Esophagus mucosa (tissue), 1 donor: ENCODE results near the gene CLSTN1. TPM values are rescaled to one million over a fixed set of nuclear protein-coding genes. Genes with fewer than 3 reads are reported as not detected.

Experiments
- ATAC-seq: fragments of 200-7000 bp; cut with Tn5 transposase; one replicate; pipeline ENCODE4 v1.9.1; 2020
- total RNA-seq: library from RNA; stranded (reverse); gene quantifications from one replicate; pipeline ENCODE4 v1.2.4, GENCODE V29; 2023
- donor health status: DM: yes; HTN: yes; CAD: no.

CLSTN1 gene
- total RNA-seq, 1 donor from 2014 or later: 121 TPM

DNA sequence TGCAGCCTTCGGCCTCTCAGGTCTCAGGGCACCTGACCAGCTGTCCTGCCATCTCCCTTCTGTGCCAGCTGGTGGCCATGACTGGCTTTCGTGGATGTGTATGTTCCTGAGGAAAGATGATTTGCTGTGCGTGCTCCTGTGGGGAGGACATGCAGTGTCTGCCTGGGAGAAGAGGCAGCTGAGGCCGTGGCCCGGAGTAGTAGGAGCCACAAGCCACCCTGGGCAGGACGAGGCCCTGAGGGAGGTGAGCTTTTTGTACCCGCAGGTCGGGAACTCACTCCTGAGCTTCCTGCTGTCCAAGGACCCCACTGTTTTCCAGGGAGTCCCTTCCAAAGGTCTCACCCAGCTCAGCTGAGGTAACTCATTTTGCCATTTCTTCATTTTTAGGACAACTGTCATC, 113.7 kb downstream of the CLSTN1 start:
- ATAC-seq: no peak

DNA sequence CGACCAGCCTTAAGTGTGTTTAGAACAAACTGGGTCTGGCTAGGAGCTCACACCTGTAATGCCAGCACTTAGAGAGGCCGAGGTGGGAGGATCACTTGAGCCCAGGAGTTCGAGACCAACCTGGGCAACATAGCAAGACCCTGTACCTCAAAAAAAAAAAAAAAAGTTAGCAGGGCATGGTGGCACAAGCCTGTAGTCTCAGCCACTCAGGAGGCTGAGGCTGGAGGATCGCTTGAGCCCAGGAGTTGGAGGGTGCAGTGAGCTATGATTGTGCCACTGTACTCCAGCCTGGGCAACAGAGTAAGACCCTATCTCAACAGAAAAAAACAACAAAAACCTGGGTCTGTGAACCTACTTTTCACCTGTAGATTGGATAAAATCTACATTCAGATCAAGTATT, 117.6 kb downstream of the CLSTN1 start:
- ATAC-seq: no peak

DNA sequence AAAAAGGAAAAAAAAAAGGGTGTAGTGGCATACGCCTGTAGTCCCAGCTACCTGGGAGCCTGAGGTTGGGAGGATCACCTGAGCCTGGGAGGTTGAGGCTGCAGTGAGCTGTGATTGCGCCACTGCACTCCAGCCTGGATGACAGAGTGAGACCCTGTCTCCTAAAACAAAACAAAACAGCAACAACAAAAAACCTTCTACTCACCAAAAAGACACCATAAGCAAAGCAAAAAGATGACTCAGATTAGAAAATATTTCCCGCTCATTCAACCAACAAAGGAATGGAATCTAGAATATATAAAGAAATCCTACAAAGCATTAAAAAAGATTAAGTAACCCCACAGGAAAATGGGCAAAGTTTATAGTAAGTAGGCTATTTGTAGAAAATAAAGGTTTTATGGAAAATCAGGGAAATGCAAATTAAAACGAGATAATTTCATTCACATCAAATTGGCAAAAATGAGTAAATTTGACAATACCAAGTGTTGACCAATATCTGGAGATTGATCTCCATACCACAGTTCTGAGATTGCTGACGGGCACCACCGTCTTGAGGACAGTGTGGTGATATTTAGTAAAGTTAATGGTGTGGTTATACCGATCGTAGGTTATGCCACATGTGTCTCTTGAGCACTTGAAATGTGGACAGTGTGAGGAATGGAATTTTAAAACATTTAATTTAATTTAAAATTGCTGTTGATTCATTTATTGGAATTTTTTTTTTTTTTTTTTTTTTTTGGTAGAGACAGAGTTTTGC, 118.2 kb downstream of the CLSTN1 start:
- ATAC-seq: no peak

DNA sequence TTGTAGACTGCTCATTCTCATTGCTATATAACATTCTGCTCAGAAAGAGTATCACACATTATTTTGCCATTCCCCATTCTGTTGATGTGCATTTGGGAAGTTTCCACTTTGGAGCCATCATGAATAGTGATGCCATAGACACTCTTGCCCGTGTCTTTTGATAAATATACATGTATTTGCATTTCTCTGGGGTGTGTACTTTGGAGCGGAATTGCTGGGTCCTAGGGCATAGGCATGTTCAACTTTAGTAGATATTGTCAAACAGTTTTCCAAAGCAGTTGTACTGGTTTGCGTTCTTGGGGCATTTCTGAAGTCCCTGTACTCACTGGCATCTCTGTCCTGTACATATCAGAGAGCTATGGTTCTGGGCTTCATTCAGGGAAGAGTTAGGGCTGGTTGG, 120.1 kb downstream of the CLSTN1 start:
- ATAC-seq: no peak

DNA sequence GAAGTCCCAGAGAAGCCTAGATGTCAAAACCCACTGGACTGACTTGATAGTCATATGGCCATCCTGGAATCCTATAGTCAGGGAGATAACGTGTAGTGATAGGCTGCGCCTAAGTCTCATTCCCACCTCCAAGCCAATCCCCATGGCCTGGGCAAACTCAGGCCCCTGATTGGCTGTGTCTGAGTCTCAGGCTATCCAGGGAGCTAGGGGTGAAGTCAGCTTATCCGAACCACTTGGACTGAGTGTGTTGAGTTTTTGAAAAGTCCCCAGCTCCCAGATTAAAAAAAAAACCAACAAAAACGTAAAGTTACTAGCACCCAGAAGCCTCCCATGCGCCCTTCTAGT, 120.6 kb downstream of the CLSTN1 start:
- ATAC-seq: no peak

DNA sequence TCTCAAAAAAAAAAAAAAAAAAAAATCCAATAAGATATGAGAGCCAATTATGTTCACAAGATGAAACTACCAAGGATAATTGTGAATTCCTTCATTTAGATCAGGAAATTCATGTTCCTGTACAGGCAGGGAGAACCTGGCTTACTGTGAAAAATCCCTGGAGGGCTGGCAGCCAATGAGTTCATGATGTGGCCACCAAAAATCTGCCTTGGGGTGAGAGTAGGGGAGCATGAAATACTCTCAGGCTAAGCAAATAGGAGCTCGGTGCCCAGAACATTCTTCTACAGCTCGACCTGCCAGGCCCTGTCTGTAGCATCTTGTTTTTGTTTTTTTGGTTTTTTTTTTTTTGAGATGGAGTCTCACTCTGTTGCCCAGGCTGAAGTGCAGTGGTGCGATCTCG, 122.1 kb downstream of the CLSTN1 start:
- ATAC-seq: peak; percentile 49

DNA sequence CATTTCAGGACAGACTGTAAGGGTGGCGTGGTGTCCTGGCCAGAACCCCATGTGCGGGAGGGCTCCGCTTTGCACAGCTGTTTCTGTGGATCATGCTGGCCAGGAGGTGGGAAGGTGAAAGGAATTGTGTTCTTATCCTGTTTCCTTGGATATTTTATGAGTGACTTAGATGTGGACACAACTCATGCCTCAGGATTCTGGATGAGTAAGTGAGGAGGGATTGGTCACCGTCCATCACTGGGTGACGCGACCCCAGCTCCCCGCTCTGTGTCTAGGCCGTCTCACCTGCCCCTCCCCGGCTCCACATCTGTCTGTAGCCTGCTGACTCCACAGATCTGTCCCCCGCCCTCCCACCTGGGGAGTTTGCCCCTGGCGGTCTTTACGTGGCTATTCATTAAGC, 123.4 kb downstream of the CLSTN1 start:
- peak; percentile 36 for ATAC-seq

DNA sequence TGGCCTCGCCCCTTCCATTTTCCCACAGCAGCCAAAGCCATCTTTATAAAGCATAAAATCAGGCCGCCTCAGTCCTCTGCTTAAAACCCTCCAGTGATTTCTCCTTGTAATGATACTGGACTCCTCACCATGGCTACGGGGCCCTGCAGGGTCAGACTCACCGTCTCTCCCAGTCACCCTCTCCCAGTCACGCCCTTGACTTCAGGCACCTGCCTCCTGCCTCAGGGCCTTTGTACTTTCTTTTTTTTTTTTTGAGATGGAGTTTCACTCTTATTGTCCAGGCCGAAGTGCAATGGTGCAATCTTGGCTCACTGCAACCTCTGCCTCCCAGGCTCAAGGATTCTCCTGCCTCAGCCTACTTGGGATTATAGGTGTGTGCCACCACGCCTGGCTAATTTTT, 124.4 kb downstream of the CLSTN1 start:
- peak; percentile 63 for ATAC-seq

DNA sequence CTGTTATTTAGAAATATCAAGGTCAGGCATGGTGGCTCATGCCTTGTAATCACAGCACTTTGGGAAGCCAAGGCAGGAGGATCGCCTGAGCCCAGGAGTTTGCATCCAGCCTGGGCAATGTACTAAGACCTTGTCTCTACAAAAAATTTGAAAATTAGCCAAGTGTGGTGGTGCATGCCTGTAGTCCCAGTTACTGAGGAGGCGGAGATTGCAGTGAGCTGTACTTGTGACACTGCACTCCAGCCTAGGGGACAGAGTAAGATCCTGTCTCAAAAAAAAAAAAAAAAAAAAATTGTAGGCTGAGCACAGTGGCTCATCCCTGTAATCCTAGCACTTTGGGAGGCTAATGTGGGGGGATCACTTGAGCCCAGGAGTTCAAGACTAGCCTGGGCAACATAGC, 127.0 kb downstream of the CLSTN1 start:
- no peak for ATAC-seq

DNA sequence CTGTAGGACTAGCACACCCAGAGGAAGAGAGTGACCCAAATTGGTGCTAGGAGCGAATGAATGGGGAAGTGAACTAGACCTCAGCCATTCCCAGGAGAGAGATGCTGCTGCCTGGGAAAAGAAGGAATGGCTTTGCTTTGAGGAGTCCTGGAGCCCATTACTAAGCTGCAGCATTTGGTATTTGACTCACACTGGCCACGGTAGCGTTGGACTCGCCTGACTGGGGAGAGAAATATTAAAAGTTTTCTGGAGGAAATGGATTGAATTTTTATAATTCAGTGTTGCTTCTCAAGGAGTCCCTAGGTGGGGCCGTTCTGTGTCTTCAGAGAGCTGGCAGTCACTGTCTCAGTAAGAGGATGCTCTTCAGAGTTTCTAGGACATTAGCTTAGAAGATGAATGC, 132.1 kb downstream of the CLSTN1 start:
- ATAC-seq: no peak

DNA sequence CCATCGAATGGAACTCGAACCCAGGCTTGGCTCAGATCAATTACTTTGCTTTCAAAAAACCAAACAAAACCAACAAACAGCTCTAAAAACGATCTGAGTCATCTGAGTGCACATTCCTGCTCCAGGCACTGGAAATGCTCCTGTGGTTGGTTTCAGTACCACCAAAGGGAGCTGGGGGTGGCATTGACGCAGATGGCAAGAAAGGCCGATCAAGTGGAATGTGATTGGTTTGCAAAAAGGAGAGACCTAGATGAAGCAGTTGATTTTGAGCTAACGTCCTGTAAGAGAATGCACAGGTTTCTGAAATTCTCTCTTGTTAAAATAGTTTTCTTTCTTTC, 132.7 kb downstream of the CLSTN1 start:
- ATAC-seq: no peak

DNA sequence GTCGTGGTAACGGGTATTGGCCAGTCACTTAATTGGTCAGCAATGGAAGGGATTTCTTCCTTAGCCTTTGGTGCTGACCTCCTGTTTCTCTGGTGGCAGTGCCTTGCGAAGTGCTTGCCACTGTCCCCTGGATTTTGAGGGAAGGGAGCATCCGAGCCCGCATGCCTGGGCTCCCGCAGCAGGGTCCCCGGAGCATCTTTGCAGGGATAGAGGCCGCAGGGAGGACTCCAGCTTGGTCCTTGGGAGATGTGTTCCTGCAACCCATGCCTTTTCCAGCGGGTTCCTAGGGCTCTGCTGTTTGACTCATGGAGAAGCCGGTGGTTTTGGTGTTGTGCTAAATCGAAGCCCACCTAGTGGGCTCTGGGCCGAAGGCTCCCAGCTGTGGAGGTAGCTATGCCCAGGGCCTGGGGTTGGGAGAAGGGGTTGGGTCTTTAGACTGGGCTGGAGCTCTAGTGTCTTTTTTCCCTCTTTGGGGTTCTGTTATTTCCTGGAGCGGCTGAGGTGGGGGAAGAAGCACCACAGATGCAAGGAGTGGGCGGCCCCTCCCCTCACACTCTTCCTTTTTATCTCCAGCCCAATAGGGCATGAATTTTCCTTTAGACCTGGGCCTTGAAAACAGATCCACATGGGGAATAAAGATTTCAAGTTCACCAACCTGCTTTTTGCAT, 133.2 kb downstream of the CLSTN1 start:
- ATAC-seq: no peak

DNA sequence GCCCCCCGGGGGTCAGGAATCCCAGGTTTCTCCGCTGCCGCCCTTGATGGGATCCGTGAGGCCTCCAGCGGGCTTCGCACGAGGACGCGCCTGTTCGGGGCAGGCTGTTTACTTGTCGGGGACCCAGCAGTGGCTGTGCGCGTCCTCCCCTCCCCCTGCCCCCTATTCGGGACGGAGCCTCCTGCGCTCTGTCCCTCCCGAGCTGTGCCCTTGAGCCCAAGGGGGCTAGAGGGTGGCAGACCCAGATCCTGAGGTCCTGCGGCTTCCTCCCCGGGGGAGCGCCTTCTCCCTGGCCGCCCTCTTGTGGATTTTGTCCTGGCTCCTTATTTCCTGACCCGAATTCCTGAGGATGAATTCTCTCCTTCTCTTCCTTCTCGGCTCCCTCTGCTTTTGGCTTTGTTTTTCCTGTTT, 133.8 kb downstream of the CLSTN1 start:
- ATAC-seq: peak; percentile 19

DNA sequence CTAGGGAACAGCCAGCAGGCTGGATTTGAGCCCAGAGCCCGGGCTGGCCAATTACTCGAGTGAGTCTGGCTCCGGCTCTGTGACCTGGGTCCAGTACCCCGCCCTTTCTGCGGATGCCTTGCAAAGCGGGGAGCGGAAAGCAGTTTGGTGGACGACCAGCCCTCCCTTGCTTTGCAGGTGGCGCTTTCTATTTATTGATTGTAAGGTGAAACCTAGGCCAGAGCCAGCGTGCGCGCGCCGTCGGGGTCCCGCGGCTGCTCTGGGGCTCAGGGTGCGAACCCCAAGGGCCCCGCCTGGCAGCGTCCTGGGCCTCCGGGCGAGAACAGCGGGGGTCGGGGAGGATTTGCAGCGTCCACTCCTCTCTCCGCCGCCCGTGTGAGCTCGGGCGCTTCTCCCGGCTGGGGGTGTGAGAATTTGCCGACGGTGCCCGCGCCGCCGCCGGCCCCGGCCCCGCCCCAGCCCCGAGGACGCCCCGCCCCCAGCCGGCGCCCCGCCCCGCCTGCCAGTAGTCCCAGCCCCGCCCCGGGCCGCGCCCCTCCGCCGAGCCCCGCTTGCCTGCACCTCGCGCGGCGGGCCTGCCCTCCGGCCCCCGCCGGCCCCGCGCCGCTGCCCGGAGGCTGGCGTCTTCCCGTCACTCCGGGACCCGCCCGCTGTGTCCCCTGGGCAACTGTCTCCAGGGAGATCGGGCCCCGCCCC, 134.6 kb downstream of the CLSTN1 start:
- ATAC-seq: peak; percentile 92

DNA sequence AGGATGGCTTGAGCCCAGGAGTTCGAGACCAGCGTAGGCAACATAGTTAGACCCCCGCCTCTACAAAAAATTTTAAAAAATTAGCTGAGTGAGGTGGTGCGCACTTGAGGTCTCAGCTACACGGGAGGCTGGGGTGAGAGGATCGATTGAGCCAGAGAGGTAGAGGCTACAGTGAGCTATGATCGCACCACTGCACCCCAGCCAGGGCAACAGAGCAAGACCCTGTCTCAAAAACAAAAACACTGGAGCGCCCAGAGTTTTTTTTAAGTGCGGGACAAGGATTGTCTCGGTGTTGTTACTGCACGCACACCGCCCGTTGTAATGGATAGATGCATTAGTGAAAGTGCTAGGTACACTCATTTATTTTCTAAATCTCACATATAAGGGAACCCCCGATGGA, 135.2 kb downstream of the CLSTN1 start:
- no peak for ATAC-seq

DNA sequence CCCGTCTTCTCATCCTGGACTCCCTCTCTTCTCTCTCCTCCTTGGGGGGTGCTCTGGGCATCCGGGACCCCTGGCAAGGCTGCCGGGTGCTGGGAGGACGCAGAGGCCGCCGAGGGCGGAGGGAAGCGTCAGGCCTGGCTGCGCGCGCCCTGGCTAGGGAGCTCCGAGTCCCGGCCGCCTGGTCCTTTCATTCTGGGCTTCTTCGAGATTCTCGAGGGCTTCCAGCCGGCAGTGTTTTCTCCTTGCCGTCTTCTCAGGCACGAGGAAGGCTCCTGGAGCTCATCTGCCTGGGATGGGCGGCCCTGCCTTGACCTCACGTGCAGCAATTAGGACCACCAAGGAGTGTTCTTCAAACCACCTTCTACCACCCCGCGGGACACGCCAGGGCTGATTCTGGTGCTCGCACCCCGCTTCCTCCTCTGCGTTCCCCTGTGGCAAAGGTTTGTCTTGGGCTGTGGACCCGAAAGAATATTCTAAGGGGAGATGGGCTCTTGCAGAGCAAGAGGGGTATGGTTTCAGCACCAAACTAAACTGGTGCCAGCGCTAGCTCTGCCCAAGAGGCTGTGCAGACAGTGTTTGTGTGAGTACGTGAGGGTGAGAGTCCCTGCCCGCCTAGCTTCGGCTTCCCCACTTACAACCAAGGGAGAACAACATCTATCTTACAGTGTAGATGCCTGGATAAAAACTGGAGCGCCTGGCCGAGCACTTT, 135.7 kb downstream of the CLSTN1 start:
- ATAC-seq: no peak

DNA sequence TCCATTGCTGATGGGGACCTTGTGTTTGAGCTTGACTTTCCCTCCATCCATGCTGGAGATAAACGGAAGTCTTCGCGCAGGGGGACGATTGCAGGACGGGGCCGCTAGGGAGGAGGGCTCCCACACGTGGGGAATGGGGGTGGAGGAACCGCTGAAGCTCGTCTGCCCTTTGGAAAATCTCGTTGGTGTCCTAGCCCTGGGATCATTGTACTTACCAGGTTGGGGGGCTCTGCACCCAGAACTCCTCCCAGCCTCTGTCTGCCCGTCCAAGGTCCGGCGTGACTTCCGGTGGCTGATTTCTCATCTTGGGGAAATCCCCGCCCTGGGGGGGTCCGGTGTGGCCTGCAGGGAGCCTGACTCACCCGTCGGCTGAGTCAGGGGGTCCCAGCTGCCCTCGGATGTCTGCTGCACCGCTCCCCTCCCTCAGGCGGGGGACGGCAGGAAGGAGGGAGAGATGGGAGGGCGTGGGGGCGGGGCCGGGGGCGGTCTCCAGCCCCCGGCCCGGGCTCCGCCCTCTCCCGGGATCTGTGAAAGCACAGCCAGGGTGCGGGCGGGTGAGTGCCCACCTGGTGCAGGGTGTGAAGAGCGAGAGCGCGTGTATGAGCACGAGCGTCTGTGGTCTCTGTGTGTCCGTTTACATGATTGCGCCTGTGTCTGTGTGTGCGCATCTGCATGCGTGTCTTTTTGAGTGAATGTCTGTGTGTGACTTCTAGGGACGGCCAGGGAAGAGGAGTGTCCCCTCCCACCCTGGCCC, 136.5 kb downstream of the CLSTN1 start:
- peak; percentile 29 for ATAC-seq

DNA sequence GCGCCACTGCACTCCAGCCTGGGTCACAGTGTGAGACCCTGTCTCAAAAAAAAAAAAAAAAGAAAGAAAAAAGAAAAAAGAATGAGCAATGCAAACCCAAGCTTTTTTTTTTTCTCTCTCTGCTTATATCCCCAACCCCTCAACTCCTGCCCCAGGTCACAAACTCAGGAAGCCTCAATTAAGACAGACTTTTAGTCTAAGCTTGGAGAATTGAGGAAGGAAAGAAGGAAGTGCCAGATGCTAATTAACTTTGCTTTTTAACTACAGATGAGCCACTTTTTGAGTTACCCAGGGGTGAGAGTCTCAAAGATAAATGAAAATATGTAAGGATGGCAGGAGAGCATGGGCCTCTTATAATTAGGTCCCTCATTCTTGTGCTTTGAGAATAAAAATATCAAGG, 139.0 kb downstream of the CLSTN1 start:
- ATAC-seq: no peak

DNA sequence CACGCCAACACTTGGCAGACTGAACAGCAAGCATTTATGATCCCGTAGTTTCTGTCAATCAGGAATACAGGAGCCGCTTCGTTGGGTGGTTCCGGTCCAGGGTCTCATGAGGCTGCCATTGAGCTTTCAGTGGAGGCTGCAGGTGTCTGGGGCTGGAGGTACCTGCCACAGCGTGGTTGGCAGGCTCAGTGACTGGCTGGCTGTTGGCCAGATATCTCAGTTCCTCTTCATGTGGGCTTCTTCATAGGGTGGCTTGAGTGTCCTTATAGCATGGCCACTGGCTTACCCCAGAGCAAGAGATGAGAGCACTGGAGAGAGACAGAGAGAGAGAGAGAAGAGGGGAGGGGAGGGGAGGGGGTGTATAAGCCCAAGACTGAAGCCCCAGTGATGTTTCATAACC, 142.9 kb downstream of the CLSTN1 start:
- ATAC-seq: no peak

DNA sequence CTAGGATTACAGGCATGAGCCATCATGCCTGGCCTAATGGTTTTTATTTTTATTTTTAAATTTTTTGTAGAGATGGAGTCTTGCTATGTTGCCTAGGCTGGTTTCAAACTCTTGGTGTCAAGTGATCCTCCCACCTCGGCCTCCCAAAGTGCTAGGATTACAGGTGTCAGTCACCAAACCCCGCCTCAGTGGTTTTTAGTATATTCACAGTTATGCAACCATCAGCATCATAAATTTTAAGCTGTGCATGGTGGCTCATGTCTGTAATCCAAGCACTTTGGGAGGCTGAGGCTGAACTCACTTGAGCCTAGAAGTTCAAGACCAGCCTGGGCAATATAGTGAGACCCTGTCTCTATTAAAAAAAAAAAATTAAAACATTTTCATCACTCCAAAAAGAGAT, 143.7 kb downstream of the CLSTN1 start:
- ATAC-seq: no peak
